LNCAP (cell line): ENCODE measurements around the gene RERE.

Experiments
- CTCF ChIP-seq: fragments of 450-650 bp; IDR thresholded peaks from 2 replicates; pipeline ENCODE4 v1.5.1; 2017; ENCODE audit warnings: mild to moderate bottlenecking

RERE gene

GRCh38 chr1:8325771-8326170 lies 491.7 kb downstream of the RERE start:
- no peak for TF ChIP-seq CTCF

- no peak for TF ChIP-seq CTCF
Observed at GRCh38 chr1:8324176-8324810, 493.1 kb downstream of the RERE start.

- no peak for TF ChIP-seq CTCF
Observed at GRCh38 chr1:8323706-8324105, 493.7 kb downstream of the RERE start.

- no peak for TF ChIP-seq CTCF
Observed at GRCh38 chr1:8321612-8322011, 495.8 kb downstream of the RERE start.

- no peak for TF ChIP-seq CTCF
Observed at GRCh38 chr1:8318436-8318835, 499.0 kb downstream of the RERE start.

- no peak for TF ChIP-seq CTCF
Observed at GRCh38 chr1:8317647-8318381, 499.6 kb downstream of the RERE start, which contains the start of gene SLC45A1. Gene SLC45A1 (plus strand): TSS chr1:8318114. CDS start chr1:8324330, 6,216 bp downstream.

- no peak for TF ChIP-seq CTCF
Observed at GRCh38 chr1:8315573-8316475, 501.6 kb downstream of the RERE start.
